ENCODE measurements around the gene PALD1. TPM values are rescaled to one million over a fixed set of nuclear protein-coding genes. Genes with fewer than 3 reads are reported as not detected.

The PALD1 gene
- total and polyA plus RNA-seq, 9 of the 15 experiments (the other 6 are each of a cell fraction or from before 2014, with no cell fraction given), result 0.03 to 0.29 (median 0.09) TPM; not detected in 2

DNA sequence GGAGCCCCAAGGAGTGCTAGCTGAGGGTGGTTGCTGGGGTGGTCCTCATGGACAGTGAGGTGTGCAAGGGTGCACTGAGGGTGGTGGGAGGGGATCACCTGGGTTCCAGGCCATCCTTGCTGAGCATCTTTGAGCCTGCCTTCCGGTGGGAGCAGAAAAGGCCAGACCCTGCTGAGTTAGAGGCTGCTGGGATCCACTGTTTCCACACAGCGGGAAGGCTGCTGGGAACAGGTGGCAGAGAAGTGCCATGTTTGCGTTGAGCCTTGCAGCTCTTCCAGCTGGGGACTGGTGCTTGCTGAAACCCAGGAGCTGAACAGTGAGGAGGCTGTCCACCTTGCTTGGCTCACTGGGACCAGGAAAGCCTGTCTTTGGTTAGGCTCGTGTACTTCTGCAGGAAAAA is 89.0 kb downstream of the PALD1 start:
- BruUV-seq (replicated peaks), result no TSS peak
- DNase-seq (ENCODE audit: extremely low read depth in 1 of 4, low spot score in 3 of 4), result no peak
- H3K27me3 ChIP-seq (ENCODE audit: control insufficient read depth in 2 of 2, insufficient read depth in 2 of 2, low read length in 2 of 2), result no peaks in the 10 kb centered on the region
- no peaks in the 10 kb centered on the region for H3K9me3 ChIP-seq (replicated peaks; ENCODE audit: control insufficient read depth, insufficient read depth, low read depth, low read length)
- peak overlapping the region in 1 of 2 experiments; percentile 56; a peak in 1 of 4 replicates for H3K9ac ChIP-seq (ENCODE audit: insufficient read depth in 1 of 2, low read depth in 2 of 2, low read length in 2 of 2)
- no peak overlapping the region for H3K27ac ChIP-seq (ENCODE audit: extremely low read depth, low read depth, low read length)
- no peak for ATAC-seq
- no peaks in the 10 kb centered on the region for H3K79me2 ChIP-seq (ENCODE audit: control insufficient read depth, insufficient read depth, low read length)
- no peaks in the 10 kb centered on the region for H3K9me1 ChIP-seq (ENCODE audit: control insufficient read depth, insufficient read depth, low read length)
- 56% methylated on average over 4 of the region's 4 CpGs for WGBS (ENCODE audit: insufficient coverage, low coverage, missing lambda C conversion rate)
- H4K20me1 ChIP-seq (replicated peaks; ENCODE audit: control insufficient read depth, insufficient read depth, low read length), result no peaks in the 10 kb centered on the region
- no peak overlapping the region for H3K4me3 ChIP-seq
- ChIA-PET POLR2A (interaction anchor here (0.8 to 1.9 kb wide), 4 partner anchors 9 to 33 kb away, joined by 3 to 8 read pairs (median 6); no protein-coding TSS in a partner anchor), CTCF (ENCODE audit: low intra/inter-chr PET ratio) (no interaction called here)
- in situ Hi-C loops (cut with MboI), result no loop called here
- intact Hi-C loops (cut with micrococcal nuclease), result no loop called here
- no peak overlapping the region for H3K4me2 ChIP-seq (ENCODE audit: insufficient read depth, low read length)
- TF ChIP-seq MCM7 (IDR thresholded peaks at IDR 0.05) (no peak), NR2C2 (CRISPR knock-in tag; IDR thresholded peaks at IDR 0.05) (no peak), NR2C2 (tag; IDR thresholded peaks at IDR 0.05) (no peak), CBFA2T3 (IDR thresholded peaks at IDR 0.05) (no peak), FOXA1 (IDR thresholded peaks at IDR 0.05; ENCODE audit: borderline replicate concordance) (no peak), BHLHE40 (IDR thresholded peaks at IDR 0.05; ENCODE audit: low read length) (no peak), GATAD2A (IDR thresholded peaks at IDR 0.05) (no peak), POLR2G (IDR thresholded peaks at IDR 0.05; ENCODE audit: low read depth, low read length) (no peak), NFIX (CRISPR knock-in tag; IDR thresholded peaks at IDR 0.05; ENCODE audit: low read depth) (no peak)
- TF ChIP-seq, protein P1, sequence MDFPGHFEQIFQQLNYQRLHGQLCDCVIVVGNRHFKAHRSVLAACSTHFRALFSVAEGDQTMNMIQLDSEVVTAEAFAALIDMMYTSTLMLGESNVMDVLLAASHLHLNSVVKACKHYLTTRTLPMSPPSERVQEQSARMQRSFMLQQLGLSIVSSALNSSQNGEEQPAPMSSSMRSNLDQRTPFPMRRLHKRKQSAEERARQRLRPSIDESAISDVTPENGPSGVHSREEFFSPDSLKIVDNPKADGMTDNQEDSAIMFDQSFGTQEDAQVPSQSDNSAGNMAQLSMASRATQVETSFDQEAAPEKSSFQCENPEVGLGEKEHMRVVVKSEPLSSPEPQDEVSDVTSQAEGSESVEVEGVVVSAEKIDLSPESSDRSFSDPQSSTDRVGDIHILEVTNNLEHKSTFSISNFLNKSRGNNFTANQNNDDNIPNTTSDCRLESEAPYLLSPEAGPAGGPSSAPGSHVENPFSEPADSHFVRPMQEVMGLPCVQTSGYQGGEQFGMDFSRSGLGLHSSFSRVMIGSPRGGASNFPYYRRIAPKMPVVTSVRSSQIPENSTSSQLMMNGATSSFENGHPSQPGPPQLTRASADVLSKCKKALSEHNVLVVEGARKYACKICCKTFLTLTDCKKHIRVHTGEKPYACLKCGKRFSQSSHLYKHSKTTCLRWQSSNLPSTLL (IDR thresholded peaks at IDR 0.05), result no peak
- TF ChIP-seq, protein P2, sequence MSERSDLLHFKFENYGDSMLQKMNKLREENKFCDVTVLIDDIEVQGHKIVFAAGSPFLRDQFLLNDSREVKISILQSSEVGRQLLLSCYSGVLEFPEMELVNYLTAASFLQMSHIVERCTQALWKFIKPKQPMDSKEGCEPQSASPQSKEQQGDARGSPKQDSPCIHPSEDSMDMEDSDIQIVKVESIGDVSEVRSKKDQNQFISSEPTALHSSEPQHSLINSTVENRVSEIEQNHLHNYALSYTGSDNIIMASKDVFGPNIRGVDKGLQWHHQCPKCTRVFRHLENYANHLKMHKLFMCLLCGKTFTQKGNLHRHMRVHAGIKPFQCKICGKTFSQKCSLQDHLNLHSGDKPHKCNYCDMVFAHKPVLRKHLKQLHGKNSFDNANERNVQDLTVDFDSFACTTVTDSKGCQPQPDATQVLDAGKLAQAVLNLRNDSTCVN (CRISPR knock-in tag; IDR thresholded peaks at IDR 0.05), result no peak
- TF ChIP-seq, protein P3, sequence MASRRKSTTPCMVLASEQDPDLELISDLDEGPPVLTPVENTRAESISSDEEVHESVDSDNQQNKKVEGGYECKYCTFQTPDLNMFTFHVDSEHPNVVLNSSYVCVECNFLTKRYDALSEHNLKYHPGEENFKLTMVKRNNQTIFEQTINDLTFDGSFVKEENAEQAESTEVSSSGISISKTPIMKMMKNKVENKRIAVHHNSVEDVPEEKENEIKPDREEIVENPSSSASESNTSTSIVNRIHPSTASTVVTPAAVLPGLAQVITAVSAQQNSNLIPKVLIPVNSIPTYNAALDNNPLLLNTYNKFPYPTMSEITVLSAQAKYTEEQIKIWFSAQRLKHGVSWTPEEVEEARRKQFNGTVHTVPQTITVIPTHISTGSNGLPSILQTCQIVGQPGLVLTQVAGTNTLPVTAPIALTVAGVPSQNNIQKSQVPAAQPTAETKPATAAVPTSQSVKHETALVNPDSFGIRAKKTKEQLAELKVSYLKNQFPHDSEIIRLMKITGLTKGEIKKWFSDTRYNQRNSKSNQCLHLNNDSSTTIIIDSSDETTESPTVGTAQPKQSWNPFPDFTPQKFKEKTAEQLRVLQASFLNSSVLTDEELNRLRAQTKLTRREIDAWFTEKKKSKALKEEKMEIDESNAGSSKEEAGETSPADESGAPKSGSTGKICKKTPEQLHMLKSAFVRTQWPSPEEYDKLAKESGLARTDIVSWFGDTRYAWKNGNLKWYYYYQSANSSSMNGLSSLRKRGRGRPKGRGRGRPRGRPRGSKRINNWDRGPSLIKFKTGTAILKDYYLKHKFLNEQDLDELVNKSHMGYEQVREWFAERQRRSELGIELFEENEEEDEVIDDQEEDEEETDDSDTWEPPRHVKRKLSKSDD (conservative IDR thresholded peaks at IDR 0.05; ENCODE audit: low read length), result no peak
- TF ChIP-seq, protein P4, sequence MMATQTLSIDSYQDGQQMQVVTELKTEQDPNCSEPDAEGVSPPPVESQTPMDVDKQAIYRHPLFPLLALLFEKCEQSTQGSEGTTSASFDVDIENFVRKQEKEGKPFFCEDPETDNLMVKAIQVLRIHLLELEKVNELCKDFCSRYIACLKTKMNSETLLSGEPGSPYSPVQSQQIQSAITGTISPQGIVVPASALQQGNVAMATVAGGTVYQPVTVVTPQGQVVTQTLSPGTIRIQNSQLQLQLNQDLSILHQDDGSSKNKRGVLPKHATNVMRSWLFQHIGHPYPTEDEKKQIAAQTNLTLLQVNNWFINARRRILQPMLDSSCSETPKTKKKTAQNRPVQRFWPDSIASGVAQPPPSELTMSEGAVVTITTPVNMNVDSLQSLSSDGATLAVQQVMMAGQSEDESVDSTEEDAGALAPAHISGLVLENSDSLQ (IDR thresholded peaks at IDR 0.05), result no peak
- H3K4me1 ChIP-seq (replicated peaks in 1 of 2; ENCODE audit: control insufficient read depth in 2 of 2, insufficient read depth in 2 of 2, low read length in 2 of 2), result peaks cover 0 to 31% of the 10 kb centered on the region in 2 experiments; a peak in 3 of 5 replicates
- no peaks in the 10 kb centered on the region for H3K36me3 ChIP-seq (ENCODE audit: control insufficient read depth, insufficient read depth, low read length)
- FAIRE-seq, result no peak
- no peak overlapping the region for H2AFZ ChIP-seq (ENCODE audit: low read depth, low read length)
